GM23338 (cell line): ENCODE data around the gene DAAM2.

Source experiments
- CREB1 ChIP-seq: fragments of 250-450 bp; sonication (Bioruptor Pico); IDR thresholded peaks from 2 replicates; pipeline ENCODE4 v1.5.0; 2020; ENCODE audit warnings: low read depth, mild to moderate bottlenecking, moderate library complexity
- CTCF ChIP-seq, 2 experiments: fragments of 200-600 bp in 1 of 2; sonication (generic) in 1 of 2; conservative IDR thresholded peaks; 2 replicates each; pipeline versions ENCODE4 v1.5.1 to v1.6.1; 2016 to 2017; ENCODE audit warnings: antibody characterized with exemption in 2 of 2, low read depth in 2 of 2, mild to moderate bottlenecking in 2 of 2, moderate library complexity in 1 of 2
- ETS1 ChIP-seq: IDR thresholded peaks from 2 replicates; pipeline ENCODE4 v1.6.1; 2016; ENCODE audit warnings: antibody characterized with exemption
- EZH2 ChIP-seq: fragments of 200-600 bp; sonication (generic); IDR thresholded peaks from one replicate; pipeline ENCODE4 v1.8.0; 2017; ENCODE audit warnings: antibody characterized with exemption, mild to moderate bottlenecking, low read depth; ENCODE audit not compliant: unreplicated experiment
- EZH2phosphoT487 ChIP-seq: fragments of 200-600 bp; sonication (generic); IDR thresholded peaks from one replicate; pipeline ENCODE4 v1.8.1; 2018; ENCODE audit warnings: antibody characterized with exemption; ENCODE audit not compliant: unreplicated experiment
- JUNB ChIP-seq: IDR thresholded peaks from one replicate; pipeline ENCODE4 v1.6.1; 2016; ENCODE audit warnings: antibody characterized with exemption; ENCODE audit not compliant: unreplicated experiment
- NANOG ChIP-seq: IDR thresholded peaks from 2 replicates; pipeline ENCODE4 v1.6.1; 2016; ENCODE audit warnings: antibody characterized with exemption, borderline replicate concordance
- POLR2AphosphoS5 ChIP-seq: IDR thresholded peaks from 2 replicates; pipeline ENCODE4 v1.6.1; 2016; ENCODE audit warnings: antibody characterized with exemption, low read depth
- REST ChIP-seq: IDR thresholded peaks from one replicate; pipeline ENCODE4 v1.6.1; 2018; ENCODE audit warnings: antibody characterized with exemption; ENCODE audit not compliant: unreplicated experiment
- STAT1 ChIP-seq: IDR thresholded peaks from one replicate; pipeline ENCODE4 v1.6.1; 2016; ENCODE audit warnings: antibody characterized with exemption; ENCODE audit not compliant: unreplicated experiment
- ZNF114 ChIP-seq: fragments of 250-450 bp; sonication (Bioruptor Pico); IDR thresholded peaks from 2 replicates; pipeline ENCODE4 v1.5.0; 2020; ENCODE audit warnings: mild to moderate bottlenecking, moderate library complexity
- ZNF331 ChIP-seq: fragments of 250-450 bp; sonication (Bioruptor Pico); IDR thresholded peaks from 2 replicates; pipeline ENCODE4 v1.5.0; 2020; ENCODE audit warnings: low read depth, mild to moderate bottlenecking, moderate library complexity
- ZNF462 ChIP-seq: fragments of 250-450 bp; sonication (Bioruptor Pico); IDR thresholded peaks from 2 replicates; pipeline ENCODE4 v1.5.0; 2020; ENCODE audit warnings: mild to moderate bottlenecking, moderate library complexity

- TF ChIP-seq CTCF (conservative IDR thresholded peaks at IDR 0.05; ENCODE audit: low read depth in 2 of 2) (no peak), JUNB (no peak), REST (no peak), POLR2AphosphoS5 (no peak), EZH2phosphoT487 (no peak), EZH2 (no peak), CREB1 (CRISPR knock-in tag) (no peak), ZNF114 (CRISPR knock-in tag) (no peak), NANOG (no peak), STAT1 (no peak), ETS1 (no peak), ZNF331 (no peak), ZNF462 (no peak)
These were observed 12.4 kb downstream of the DAAM2 start for GRCh38 chr6:39804466-39805065.
